Measurements from ENCODE around the gene GPR149.

The GPR149 gene

DNA sequence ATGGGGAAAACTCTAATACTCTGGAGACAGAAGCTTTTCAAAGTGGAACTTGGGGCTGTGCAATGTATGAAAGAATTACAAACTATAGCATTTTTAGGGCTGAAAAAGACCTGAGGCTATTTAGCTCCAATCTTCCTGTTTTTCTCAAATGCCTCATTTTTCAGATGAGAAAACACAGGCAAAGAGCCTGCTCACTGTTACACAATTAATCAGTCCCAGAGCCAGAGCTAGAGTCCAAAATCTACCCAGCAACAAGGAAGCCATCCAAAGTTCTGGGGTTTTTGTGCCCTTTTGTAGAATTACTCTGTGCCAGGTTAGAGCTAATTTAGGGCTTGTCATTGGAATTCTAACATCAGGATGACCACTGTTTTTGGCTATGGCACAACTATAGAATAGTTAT lies 45.5 kb downstream of the GPR149 start:
- ATAC-seq, result no peak
- TF ChIP-seq ZNF8 (CRISPR knock-in tag; IDR thresholded peaks at IDR 0.05), result no peak
- TF ChIP-seq ISL1 (CRISPR knock-in tag; IDR thresholded peaks at IDR 0.05), result no peak
- no peak for TF ChIP-seq TOX (CRISPR knock-in tag; IDR thresholded peaks at IDR 0.05; ENCODE audit: borderline replicate concordance)
- TF ChIP-seq ZFP3 (CRISPR knock-in tag; IDR thresholded peaks at IDR 0.05), result no peak
- TF ChIP-seq, protein P1, sequence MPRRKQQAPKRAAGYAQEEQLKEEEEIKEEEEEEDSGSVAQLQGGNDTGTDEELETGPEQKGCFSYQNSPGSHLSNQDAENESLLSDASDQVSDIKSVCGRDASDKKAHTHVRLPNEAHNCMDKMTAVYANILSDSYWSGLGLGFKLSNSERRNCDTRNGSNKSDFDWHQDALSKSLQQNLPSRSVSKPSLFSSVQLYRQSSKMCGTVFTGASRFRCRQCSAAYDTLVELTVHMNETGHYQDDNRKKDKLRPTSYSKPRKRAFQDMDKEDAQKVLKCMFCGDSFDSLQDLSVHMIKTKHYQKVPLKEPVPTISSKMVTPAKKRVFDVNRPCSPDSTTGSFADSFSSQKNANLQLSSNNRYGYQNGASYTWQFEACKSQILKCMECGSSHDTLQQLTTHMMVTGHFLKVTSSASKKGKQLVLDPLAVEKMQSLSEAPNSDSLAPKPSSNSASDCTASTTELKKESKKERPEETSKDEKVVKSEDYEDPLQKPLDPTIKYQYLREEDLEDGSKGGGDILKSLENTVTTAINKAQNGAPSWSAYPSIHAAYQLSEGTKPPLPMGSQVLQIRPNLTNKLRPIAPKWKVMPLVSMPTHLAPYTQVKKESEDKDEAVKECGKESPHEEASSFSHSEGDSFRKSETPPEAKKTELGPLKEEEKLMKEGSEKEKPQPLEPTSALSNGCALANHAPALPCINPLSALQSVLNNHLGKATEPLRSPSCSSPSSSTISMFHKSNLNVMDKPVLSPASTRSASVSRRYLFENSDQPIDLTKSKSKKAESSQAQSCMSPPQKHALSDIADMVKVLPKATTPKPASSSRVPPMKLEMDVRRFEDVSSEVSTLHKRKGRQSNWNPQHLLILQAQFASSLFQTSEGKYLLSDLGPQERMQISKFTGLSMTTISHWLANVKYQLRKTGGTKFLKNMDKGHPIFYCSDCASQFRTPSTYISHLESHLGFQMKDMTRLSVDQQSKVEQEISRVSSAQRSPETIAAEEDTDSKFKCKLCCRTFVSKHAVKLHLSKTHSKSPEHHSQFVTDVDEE (CRISPR knock-in tag; IDR thresholded peaks at IDR 0.05), result no peak
- no peak for TF ChIP-seq ZNF565 (CRISPR knock-in tag; conservative IDR thresholded peaks at IDR 0.05; ENCODE audit: low read depth)
- no peak for TF ChIP-seq ESRRG (CRISPR knock-in tag; IDR thresholded peaks at IDR 0.05)
- TF ChIP-seq ZNF70 (CRISPR knock-in tag; IDR thresholded peaks at IDR 0.05), result no peak
- TF ChIP-seq PPARA (CRISPR knock-in tag; IDR thresholded peaks at IDR 0.05; ENCODE audit: borderline replicate concordance), result no peak
- no peak for TF ChIP-seq BACH2 (CRISPR knock-in tag; IDR thresholded peaks at IDR 0.05; ENCODE audit: borderline replicate concordance)

DNA sequence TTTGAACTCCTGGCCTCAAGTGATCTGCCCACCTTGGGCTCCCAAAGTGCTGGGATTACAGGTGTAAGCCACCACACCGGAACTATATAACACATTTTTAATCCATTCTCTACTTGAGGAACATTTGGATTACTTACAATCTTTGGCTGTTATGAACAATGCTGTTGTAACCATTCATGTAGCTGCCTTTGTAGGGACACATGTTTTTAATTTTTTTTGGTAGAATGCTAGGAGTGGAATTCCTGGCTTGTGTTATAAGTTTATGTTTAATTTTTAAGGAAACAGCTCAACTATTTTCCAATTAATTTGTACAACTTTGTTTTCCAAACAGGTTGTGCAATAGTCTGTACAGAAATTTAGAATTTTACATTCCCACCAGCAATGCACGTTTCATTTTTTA lies 51.7 kb downstream of the GPR149 start:
- no peak for ATAC-seq
- TF ChIP-seq BACH2 (CRISPR knock-in tag; IDR thresholded peaks at IDR 0.05; ENCODE audit: borderline replicate concordance), result no peak

DNA sequence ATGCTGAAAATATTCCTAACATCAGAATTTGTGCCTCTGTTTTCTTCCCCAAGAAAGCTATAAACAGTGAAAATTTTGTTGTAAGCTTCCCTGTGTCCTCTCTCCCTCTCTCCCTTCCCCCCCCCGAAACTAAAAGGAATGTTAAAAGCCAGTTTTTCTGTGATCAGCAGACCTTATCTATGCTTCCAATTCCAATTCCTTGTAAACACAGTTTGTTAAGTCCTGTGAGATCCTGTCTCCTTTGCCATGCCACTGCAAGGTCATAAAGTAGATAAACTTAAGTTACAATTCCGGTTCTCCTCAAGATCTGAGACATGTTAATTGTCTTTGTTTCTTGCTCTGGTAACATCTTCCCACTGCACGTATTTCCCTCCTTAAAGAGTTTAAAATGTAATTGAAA lies 62.8 kb downstream of the GPR149 start:
- no peak for ATAC-seq
- TF ChIP-seq ZC3H10 (CRISPR knock-in tag; IDR thresholded peaks at IDR 0.05), result no peak
- no peak for TF ChIP-seq TOX (CRISPR knock-in tag; IDR thresholded peaks at IDR 0.05; ENCODE audit: borderline replicate concordance)

DNA sequence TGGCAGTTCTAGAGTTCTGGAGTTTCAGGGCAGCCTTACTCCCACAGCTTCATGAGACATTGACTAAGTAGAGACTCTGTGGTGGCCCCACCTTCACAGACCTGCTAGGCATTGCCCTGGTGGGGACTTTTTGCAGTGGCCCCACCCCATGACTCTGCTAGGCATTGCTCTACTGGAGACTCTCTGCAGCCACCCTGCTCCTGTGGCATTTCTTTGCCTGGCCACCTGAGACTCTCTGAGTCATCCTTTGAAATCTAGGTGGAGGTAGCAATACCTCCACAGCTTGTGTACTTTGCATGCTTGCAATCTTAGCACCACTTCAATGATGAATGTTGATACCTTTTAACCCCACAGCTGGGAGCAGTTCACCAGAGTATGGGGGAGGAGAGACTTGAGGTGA lies 65.1 kb downstream of the GPR149 start:
- no peak for TF ChIP-seq SNAI2 (CRISPR knock-in tag; IDR thresholded peaks at IDR 0.05)
- TF ChIP-seq, protein P2, sequence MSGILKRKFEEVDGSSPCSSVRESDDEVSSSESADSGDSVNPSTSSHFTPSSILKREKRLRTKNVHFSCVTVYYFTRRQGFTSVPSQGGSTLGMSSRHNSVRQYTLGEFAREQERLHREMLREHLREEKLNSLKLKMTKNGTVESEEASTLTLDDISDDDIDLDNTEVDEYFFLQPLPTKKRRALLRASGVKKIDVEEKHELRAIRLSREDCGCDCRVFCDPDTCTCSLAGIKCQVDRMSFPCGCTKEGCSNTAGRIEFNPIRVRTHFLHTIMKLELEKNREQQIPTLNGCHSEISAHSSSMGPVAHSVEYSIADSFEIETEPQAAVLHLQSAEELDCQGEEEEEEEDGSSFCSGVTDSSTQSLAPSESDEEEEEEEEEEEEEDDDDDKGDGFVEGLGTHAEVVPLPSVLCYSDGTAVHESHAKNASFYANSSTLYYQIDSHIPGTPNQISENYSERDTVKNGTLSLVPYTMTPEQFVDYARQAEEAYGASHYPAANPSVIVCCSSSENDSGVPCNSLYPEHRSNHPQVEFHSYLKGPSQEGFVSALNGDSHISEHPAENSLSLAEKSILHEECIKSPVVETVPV (CRISPR knock-in tag; IDR thresholded peaks at IDR 0.05), result no peak
- TF ChIP-seq ARNTL (CRISPR knock-in tag; IDR thresholded peaks at IDR 0.05; ENCODE audit: borderline replicate concordance, low read depth), result no peak
- TF ChIP-seq PPARA (CRISPR knock-in tag; IDR thresholded peaks at IDR 0.05; ENCODE audit: borderline replicate concordance), result no peak
- TF ChIP-seq ZFP30 (CRISPR knock-in tag; IDR thresholded peaks at IDR 0.05), result no peak
- no peak for TF ChIP-seq ZNF8 (CRISPR knock-in tag; IDR thresholded peaks at IDR 0.05)
- no peak for TF ChIP-seq TCF4 (CRISPR knock-in tag; IDR thresholded peaks at IDR 0.05; ENCODE audit: borderline replicate concordance)
- TF ChIP-seq, protein P3, sequence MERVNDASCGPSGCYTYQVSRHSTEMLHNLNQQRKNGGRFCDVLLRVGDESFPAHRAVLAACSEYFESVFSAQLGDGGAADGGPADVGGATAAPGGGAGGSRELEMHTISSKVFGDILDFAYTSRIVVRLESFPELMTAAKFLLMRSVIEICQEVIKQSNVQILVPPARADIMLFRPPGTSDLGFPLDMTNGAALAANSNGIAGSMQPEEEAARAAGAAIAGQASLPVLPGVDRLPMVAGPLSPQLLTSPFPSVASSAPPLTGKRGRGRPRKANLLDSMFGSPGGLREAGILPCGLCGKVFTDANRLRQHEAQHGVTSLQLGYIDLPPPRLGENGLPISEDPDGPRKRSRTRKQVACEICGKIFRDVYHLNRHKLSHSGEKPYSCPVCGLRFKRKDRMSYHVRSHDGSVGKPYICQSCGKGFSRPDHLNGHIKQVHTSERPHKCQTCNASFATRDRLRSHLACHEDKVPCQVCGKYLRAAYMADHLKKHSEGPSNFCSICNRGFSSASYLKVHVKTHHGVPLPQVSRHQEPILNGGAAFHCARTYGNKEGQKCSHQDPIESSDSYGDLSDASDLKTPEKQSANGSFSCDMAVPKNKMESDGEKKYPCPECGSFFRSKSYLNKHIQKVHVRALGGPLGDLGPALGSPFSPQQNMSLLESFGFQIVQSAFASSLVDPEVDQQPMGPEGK (CRISPR knock-in tag; IDR thresholded peaks at IDR 0.05; ENCODE audit: borderline replicate concordance), result no peak
- no peak for TF ChIP-seq ZNF565 (CRISPR knock-in tag; conservative IDR thresholded peaks at IDR 0.05; ENCODE audit: low read depth)
- no peak for TF ChIP-seq ESRRG (CRISPR knock-in tag; IDR thresholded peaks at IDR 0.05)
- no peak for TF ChIP-seq GLIS3 (CRISPR knock-in tag; IDR thresholded peaks at IDR 0.05)
- TF ChIP-seq ZNF70 (CRISPR knock-in tag; IDR thresholded peaks at IDR 0.05), result no peak
- TF ChIP-seq, protein P4, sequence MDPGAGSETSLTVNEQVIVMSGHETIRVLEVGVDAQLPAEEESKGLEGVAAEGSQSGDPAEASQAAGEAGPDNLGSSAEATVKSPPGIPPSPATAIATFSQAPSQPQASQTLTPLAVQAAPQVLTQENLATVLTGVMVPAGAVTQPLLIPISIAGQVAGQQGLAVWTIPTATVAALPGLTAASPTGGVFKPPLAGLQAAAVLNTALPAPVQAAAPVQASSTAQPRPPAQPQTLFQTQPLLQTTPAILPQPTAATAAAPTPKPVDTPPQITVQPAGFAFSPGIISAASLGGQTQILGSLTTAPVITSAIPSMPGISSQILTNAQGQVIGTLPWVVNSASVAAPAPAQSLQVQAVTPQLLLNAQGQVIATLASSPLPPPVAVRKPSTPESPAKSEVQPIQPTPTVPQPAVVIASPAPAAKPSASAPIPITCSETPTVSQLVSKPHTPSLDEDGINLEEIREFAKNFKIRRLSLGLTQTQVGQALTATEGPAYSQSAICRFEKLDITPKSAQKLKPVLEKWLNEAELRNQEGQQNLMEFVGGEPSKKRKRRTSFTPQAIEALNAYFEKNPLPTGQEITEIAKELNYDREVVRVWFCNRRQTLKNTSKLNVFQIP (CRISPR knock-in tag; IDR thresholded peaks at IDR 0.05; ENCODE audit: borderline replicate concordance, low read depth), result no peak
- TF ChIP-seq, protein P1 (CRISPR knock-in tag; IDR thresholded peaks at IDR 0.05), result no peak
- TF ChIP-seq OSR1 (CRISPR knock-in tag; IDR thresholded peaks at IDR 0.05), result no peak
- TF ChIP-seq, protein P5, sequence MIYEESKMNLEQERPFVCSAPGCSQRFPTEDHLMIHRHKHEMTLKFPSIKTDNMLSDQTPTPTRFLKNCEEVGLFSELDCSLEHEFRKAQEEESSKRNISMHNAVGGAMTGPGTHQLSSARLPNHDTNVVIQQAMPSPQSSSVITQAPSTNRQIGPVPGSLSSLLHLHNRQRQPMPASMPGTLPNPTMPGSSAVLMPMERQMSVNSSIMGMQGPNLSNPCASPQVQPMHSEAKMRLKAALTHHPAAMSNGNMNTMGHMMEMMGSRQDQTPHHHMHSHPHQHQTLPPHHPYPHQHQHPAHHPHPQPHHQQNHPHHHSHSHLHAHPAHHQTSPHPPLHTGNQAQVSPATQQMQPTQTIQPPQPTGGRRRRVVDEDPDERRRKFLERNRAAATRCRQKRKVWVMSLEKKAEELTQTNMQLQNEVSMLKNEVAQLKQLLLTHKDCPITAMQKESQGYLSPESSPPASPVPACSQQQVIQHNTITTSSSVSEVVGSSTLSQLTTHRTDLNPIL (CRISPR knock-in tag; IDR thresholded peaks at IDR 0.05; ENCODE audit: low read depth), result no peak
- TF ChIP-seq ZC3H10 (CRISPR knock-in tag; IDR thresholded peaks at IDR 0.05), result no peak
- no peak for TF ChIP-seq BACH2 (CRISPR knock-in tag; IDR thresholded peaks at IDR 0.05; ENCODE audit: borderline replicate concordance)
- TF ChIP-seq ISL1 (CRISPR knock-in tag; IDR thresholded peaks at IDR 0.05), result no peak
- no peak for TF ChIP-seq TOX (CRISPR knock-in tag; IDR thresholded peaks at IDR 0.05; ENCODE audit: borderline replicate concordance)
- ATAC-seq, result no peak

Data from SK-N-SH treated with all-trans-retinoic acid at 6 μM for 48 hours (cell line).